GM23338 (cell line): ENCODE data around the gene SMAP2. TPM values are rescaled to one million over a fixed set of nuclear protein-coding genes. Genes with fewer than 3 reads are reported as not detected.

Source experiments
- ATAC-seq: fragments of 200-7000 bp; cut with Tn5 transposase; 3 replicates; pipeline ENCODE4 v1.9.1; 2020
- DNase-seq: peaks from one replicate; pipeline ENCODE4 v3.0.0-alpha.2; 2015; ENCODE audit warnings: low spot score
- H2AFZ ChIP-seq: fragments of 200-600 bp; sonication (generic); 2 replicates; pipeline ENCODE4 v1.8.0; 2016; ENCODE audit warnings: antibody characterized with exemption, mild to moderate bottlenecking, moderate library complexity
- H3F3A ChIP-seq: fragments of 200-600 bp; sonication (generic); replicated peaks from 2 replicates; pipeline ENCODE4 v1.8.0; 2017; ENCODE audit warnings: antibody characterized with exemption, mixed run types, low read depth
- H3K27ac ChIP-seq: fragments of 200-600 bp; sonication (generic); 2 replicates; pipeline ENCODE4 v1.6.1; 2016; ENCODE audit warnings: low read depth
- H3K27me3 ChIP-seq: fragments of 200-600 bp; sonication (generic); 2 replicates; pipeline ENCODE4 v1.8.0; 2016; ENCODE audit warnings: mild to moderate bottlenecking, mixed run types, moderate library complexity; ENCODE audit not compliant: insufficient read depth
- H3K36me3 ChIP-seq: fragments of 200-600 bp; sonication (generic); 2 replicates; pipeline ENCODE4 v1.8.0; 2016; ENCODE audit warnings: mild to moderate bottlenecking; ENCODE audit not compliant: insufficient read depth
- H3K4me1 ChIP-seq: fragments of 200-600 bp; sonication (generic); 2 replicates; pipeline ENCODE4 v1.8.0; 2016; ENCODE audit warnings: mild to moderate bottlenecking, moderate library complexity; ENCODE audit not compliant: insufficient read depth
- H3K4me2 ChIP-seq: fragments of 200-600 bp; sonication (generic); 2 replicates; pipeline ENCODE4 v1.7.1; 2017; ENCODE audit warnings: mixed run types
- H3K4me3 ChIP-seq: fragments of 200-600 bp; sonication (generic); 2 replicates; pipeline ENCODE4 v1.6.1; 2016; ENCODE audit warnings: mixed run types
- H3K79me2 ChIP-seq: fragments of 200-600 bp; sonication (generic); replicated peaks from 2 replicates; pipeline ENCODE4 v1.8.0; 2017; ENCODE audit warnings: mild to moderate bottlenecking; ENCODE audit not compliant: insufficient read depth
- H3K9me2 ChIP-seq: fragments of 200-600 bp; sonication (generic); 2 replicates; pipeline ENCODE4 v1.8.0; 2017; ENCODE audit not compliant: insufficient read depth
- H4K20me1 ChIP-seq: fragments of 200-600 bp; sonication (generic); replicated peaks from 2 replicates; pipeline ENCODE4 v1.8.0; 2017; ENCODE audit warnings: mild to moderate bottlenecking; ENCODE audit not compliant: insufficient read depth
- H3K27ac Mint-ChIP-seq: 2 replicates; pipeline ENCODE4 v1.8.0; 2020; ENCODE audit warnings: inconsistent platforms, mild to moderate bottlenecking, moderate library complexity, mixed read lengths
- H3K27me3 Mint-ChIP-seq: 3 replicates; pipeline ENCODE4 v1.8.0; 2022; ENCODE audit warnings: low read depth, mild to moderate bottlenecking, moderate library complexity, mixed read lengths, inconsistent platforms; ENCODE audit not compliant: insufficient read depth, poor library complexity
- H3K36me3 Mint-ChIP-seq: 3 replicates; pipeline ENCODE4 v1.8.0; 2021; ENCODE audit warnings: low read depth, mild to moderate bottlenecking, inconsistent platforms, moderate library complexity, mixed read lengths
- H3K4me1 Mint-ChIP-seq: 3 replicates; pipeline ENCODE4 v1.8.0; 2020; ENCODE audit warnings: mild to moderate bottlenecking, inconsistent platforms, mixed read lengths
- H3K4me3 Mint-ChIP-seq: 3 replicates; pipeline ENCODE4 v1.8.0; 2021; ENCODE audit warnings: moderate library complexity, mild to moderate bottlenecking, inconsistent platforms, mixed read lengths
- H3K9me3 Mint-ChIP-seq: 3 replicates; pipeline ENCODE4 v1.8.0; 2020; ENCODE audit warnings: moderate library complexity, mild to moderate bottlenecking, inconsistent platforms, mixed read lengths
- CREB1 ChIP-seq: fragments of 250-450 bp; sonication (Bioruptor Pico); IDR thresholded peaks from 2 replicates; pipeline ENCODE4 v1.5.0; 2020; ENCODE audit warnings: low read depth, mild to moderate bottlenecking, moderate library complexity
- EZH2 ChIP-seq: fragments of 200-600 bp; sonication (generic); IDR thresholded peaks from one replicate; pipeline ENCODE4 v1.8.0; 2017; ENCODE audit warnings: antibody characterized with exemption, mild to moderate bottlenecking, low read depth; ENCODE audit not compliant: unreplicated experiment
- EZH2phosphoT487 ChIP-seq: fragments of 200-600 bp; sonication (generic); IDR thresholded peaks from one replicate; pipeline ENCODE4 v1.8.1; 2018; ENCODE audit warnings: antibody characterized with exemption; ENCODE audit not compliant: unreplicated experiment
- JUNB ChIP-seq: IDR thresholded peaks from one replicate; pipeline ENCODE4 v1.6.1; 2016; ENCODE audit warnings: antibody characterized with exemption; ENCODE audit not compliant: unreplicated experiment
- NANOG ChIP-seq: IDR thresholded peaks from 2 replicates; pipeline ENCODE4 v1.6.1; 2016; ENCODE audit warnings: antibody characterized with exemption, borderline replicate concordance
- POLR2AphosphoS5 ChIP-seq: IDR thresholded peaks from 2 replicates; pipeline ENCODE4 v1.6.1; 2016; ENCODE audit warnings: antibody characterized with exemption, low read depth
- REST ChIP-seq: IDR thresholded peaks from one replicate; pipeline ENCODE4 v1.6.1; 2018; ENCODE audit warnings: antibody characterized with exemption; ENCODE audit not compliant: unreplicated experiment
- STAT1 ChIP-seq: IDR thresholded peaks from one replicate; pipeline ENCODE4 v1.6.1; 2016; ENCODE audit warnings: antibody characterized with exemption; ENCODE audit not compliant: unreplicated experiment
- ZNF114 ChIP-seq: fragments of 250-450 bp; sonication (Bioruptor Pico); IDR thresholded peaks from 2 replicates; pipeline ENCODE4 v1.5.0; 2020; ENCODE audit warnings: mild to moderate bottlenecking, moderate library complexity
- polyA plus RNA-seq: library from polyadenylated mRNA; unstranded; fragments of >200 nt; fragmentation: Nextera tagmentation; extraction: Ambion mirVana; gene quantifications from 2 replicates; pipeline ENCODE4 v1.2.1, GENCODE V29; 2016
- total RNA-seq: library from RNA; depleted of rRNA; stranded (reverse); fragments of >200 nt; shearing (Covaris generic); gene quantifications from 2 replicates; pipeline ENCODE4 v1.2.3, GENCODE V29; 2014
- TF ChIP-seq, protein P1 (sequence below): IDR thresholded peaks from 2 replicates; pipeline ENCODE4 v1.6.1; 2016; ENCODE audit warnings: antibody characterized with exemption
- TF ChIP-seq, protein P2 (sequence below): fragments of 250-450 bp; sonication (Bioruptor Pico); IDR thresholded peaks from 2 replicates; pipeline ENCODE4 v1.5.0; 2020; ENCODE audit warnings: mild to moderate bottlenecking, moderate library complexity

Gene SMAP2
- total and polyA plus RNA-seq, 2 experiments from 2014 or later: 2.9 to 4.8 TPM

- Histone ChIP-seq H2AFZ (no peak overlapping the region), H3K4me1 (peaks cover 1% of the 10 kb centered on the region; the same call in 1 of the 2 replicates), H3K4me3 (no peak overlapping the region), H3K9me2 (no peaks in the 10 kb centered on the region), H3F3A (no peaks in the 10 kb centered on the region), H3K27me3 (peaks cover 6% of the 10 kb centered on the region), H3K79me2 (no peaks in the 10 kb centered on the region; the same call in none of the 2 replicates), H4K20me1 (peaks cover 6% of the 10 kb centered on the region; the same call in 1 of the 2 replicates), H3K4me2 (no peak overlapping the region), H3K36me3 (no peaks in the 10 kb centered on the region), H3K27ac (no peak overlapping the region)
- H3K4me3 Mint-ChIP-seq: no peak overlapping the region
- H3K27me3 Mint-ChIP-seq: no peaks in the 10 kb centered on the region
- no peak for ATAC-seq
- no peaks in the 10 kb centered on the region for H3K36me3 Mint-ChIP-seq
- TF ChIP-seq EZH2 (no peak), ZNF114 (CRISPR knock-in tag) (no peak), POLR2AphosphoS5 (no peak), EZH2phosphoT487 (no peak), STAT1 (no peak), CREB1 (CRISPR knock-in tag) (no peak), REST (no peak), JUNB (no peak), NANOG (no peak)
- TF ChIP-seq, protein P1, sequence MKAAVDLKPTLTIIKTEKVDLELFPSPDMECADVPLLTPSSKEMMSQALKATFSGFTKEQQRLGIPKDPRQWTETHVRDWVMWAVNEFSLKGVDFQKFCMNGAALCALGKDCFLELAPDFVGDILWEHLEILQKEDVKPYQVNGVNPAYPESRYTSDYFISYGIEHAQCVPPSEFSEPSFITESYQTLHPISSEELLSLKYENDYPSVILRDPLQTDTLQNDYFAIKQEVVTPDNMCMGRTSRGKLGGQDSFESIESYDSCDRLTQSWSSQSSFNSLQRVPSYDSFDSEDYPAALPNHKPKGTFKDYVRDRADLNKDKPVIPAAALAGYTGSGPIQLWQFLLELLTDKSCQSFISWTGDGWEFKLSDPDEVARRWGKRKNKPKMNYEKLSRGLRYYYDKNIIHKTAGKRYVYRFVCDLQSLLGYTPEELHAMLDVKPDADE: no peak
- TF ChIP-seq, protein P2, sequence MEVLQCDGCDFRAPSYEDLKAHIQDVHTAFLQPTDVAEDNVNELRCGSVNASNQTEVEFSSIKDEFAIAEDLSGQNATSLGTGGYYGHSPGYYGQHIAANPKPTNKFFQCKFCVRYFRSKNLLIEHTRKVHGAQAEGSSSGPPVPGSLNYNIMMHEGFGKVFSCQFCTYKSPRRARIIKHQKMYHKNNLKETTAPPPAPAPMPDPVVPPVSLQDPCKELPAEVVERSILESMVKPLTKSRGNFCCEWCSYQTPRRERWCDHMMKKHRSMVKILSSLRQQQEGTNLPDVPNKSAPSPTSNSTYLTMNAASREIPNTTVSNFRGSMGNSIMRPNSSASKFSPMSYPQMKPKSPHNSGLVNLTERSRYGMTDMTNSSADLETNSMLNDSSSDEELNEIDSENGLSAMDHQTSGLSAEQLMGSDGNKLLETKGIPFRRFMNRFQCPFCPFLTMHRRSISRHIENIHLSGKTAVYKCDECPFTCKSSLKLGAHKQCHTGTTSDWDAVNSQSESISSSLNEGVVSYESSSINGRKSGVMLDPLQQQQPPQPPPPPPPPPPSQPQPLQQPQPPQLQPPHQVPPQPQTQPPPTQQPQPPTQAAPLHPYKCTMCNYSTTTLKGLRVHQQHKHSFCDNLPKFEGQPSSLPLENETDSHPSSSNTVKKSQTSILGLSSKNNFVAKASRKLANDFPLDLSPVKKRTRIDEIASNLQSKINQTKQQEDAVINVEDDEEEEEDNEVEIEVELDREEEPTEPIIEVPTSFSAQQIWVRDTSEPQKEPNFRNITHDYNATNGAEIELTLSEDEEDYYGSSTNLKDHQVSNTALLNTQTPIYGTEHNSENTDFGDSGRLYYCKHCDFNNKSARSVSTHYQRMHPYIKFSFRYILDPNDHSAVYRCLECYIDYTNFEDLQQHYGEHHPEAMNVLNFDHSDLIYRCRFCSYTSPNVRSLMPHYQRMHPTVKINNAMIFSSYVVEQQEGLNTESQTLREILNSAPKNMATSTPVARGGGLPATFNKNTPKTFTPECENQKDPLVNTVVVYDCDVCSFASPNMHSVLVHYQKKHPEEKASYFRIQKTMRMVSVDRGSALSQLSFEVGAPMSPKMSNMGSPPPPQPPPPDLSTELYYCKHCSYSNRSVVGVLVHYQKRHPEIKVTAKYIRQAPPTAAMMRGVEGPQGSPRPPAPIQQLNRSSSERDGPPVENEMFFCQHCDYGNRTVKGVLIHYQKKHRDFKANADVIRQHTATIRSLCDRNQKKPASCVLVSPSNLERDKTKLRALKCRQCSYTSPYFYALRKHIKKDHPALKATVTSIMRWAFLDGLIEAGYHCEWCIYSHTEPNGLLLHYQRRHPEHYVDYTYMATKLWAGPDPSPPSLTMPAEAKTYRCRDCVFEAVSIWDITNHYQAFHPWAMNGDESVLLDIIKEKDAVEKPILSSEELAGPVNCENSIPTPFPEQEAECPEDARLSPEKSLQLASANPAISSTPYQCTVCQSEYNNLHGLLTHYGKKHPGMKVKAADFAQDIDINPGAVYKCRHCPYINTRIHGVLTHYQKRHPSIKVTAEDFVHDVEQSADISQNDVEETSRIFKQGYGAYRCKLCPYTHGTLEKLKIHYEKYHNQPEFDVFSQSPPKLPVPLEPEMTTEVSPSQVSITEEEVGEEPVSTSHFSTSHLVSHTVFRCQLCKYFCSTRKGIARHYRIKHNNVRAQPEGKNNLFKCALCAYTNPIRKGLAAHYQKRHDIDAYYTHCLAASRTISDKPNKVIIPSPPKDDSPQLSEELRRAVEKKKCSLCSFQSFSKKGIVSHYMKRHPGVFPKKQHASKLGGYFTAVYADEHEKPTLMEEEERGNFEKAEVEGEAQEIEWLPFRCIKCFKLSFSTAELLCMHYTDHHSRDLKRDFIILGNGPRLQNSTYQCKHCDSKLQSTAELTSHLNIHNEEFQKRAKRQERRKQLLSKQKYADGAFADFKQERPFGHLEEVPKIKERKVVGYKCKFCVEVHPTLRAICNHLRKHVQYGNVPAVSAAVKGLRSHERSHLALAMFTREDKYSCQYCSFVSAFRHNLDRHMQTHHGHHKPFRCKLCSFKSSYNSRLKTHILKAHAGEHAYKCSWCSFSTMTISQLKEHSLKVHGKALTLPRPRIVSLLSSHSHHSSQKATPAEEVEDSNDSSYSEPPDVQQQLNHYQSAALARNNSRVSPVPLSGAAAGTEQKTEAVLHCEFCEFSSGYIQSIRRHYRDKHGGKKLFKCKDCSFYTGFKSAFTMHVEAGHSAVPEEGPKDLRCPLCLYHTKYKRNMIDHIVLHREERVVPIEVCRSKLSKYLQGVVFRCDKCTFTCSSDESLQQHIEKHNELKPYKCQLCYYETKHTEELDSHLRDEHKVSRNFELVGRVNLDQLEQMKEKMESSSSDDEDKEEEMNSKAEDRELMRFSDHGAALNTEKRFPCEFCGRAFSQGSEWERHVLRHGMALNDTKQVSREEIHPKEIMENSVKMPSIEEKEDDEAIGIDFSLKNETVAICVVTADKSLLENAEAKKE (CRISPR knock-in tag): no peak
- no peak overlapping the region for H3K27ac Mint-ChIP-seq
- DNase-seq: no peak
- H3K9me3 Mint-ChIP-seq: no peaks in the 10 kb centered on the region
- peaks cover 21% of the 10 kb centered on the region for H3K4me1 Mint-ChIP-seq
Observed at GRCh38 chr1:40379785-40380452, 6.4 kb downstream of the SMAP2 start.
